Neural progenitor cell (in vitro differentiated cells): ENCODE data around the gene SERPINF2.

Experiments used
- CTCF ChIP-seq: fragments of 200-600 bp; sonication (generic); IDR thresholded peaks from 2 replicates; pipeline ENCODE4 v1.5.1; 2017; ENCODE audit warnings: antibody characterized with exemption, mild to moderate bottlenecking
- EZH2 ChIP-seq: fragments of 200-600 bp; sonication (generic); IDR thresholded peaks from 2 replicates; pipeline ENCODE4 v1.6.1; 2017; ENCODE audit warnings: antibody characterized with exemption, mild to moderate bottlenecking, moderate library complexity

- TF ChIP-seq CTCF = no peak
- no peak for TF ChIP-seq EZH2
Measured at GRCh38 chr17:1769822-1770477, 27.3 kb downstream of the SERPINF2 start.
